ENCODE measurements around the gene PM20D2. TPM values are rescaled to one million over a fixed set of nuclear protein-coding genes. Genes with fewer than 3 reads are reported as not detected.
A peak's percentile ranks its signal among the peaks of the same experiment; 100 is the strongest.

The PM20D2 gene
- total and polyA plus RNA-seq, 12 donors, result 3.2 to 14.3 (median 7.7) TPM

DNA sequence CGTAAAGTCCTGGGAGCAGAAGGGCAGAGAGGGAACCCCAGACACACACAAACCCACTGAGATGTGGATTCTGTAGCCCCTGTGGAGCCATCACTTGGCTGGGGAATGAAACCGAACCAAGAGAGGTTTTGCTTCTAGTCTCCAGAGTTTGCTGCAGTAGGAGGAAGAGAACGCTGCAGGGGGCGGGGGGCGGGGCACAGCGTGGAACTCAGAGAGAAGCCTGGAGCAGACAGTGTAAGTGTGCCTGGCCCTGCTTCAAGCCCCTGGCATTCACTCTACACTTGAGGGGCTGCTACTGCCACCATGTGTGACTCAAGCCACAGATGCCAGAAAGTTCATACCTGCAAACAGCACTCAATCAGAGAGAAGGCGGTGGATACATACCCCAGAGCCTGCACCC is 52.4 kb downstream of the PM20D2 start:
- Histone ChIP-seq H3K4me1 (no peaks in the 10 kb centered on the region), H3K27me3 (no peaks in the 10 kb centered on the region), H3K4me3 (no peak overlapping the region), H3K36me3 (no peaks in the 10 kb centered on the region), H3K9me3 (peaks cover 0 to 28% (median 18%) of the 10 kb centered on the region in 11 donors), H3K27ac (no peak overlapping the region)
- intact Hi-C loops (cut with DNase I), result no loop called here
- WGBS, 2 donors, result 67 to 74% methylated on average over 7 of the region's 7 CpGs
- TF ChIP-seq CTCF (IDR thresholded peaks at IDR 0.05), result no peak
- DNase-seq (no peak), ATAC-seq (peak in 1 of 8 donors; percentile 20)

- H3K4me3 ChIP-seq, result no peak overlapping the region
- DNase-seq (no peak), ATAC-seq (no peak)
- H3K4me1 ChIP-seq, result no peaks in the 10 kb centered on the region
- peaks cover 0 to 18% (median 13%) of the 10 kb centered on the region in 11 donors for H3K9me3 ChIP-seq
- 74 to 76% methylated on average over 2 of the region's 2 CpGs for WGBS, 2 donors
- TF ChIP-seq CTCF (IDR thresholded peaks at IDR 0.05), result no peak
- H3K27me3 ChIP-seq, result no peaks in the 10 kb centered on the region
- intact Hi-C loops (cut with DNase I), result no loop called here
- H3K27ac ChIP-seq, result no peak overlapping the region
- H3K36me3 ChIP-seq, result no peaks in the 10 kb centered on the region
Measured at GRCh38 chr6:89199579-89199978, 53.7 kb downstream of the PM20D2 start.

- no peaks in the 10 kb centered on the region for H3K27me3 ChIP-seq
- WGBS, 2 donors, result 90% methylated on average over 7 of the region's 7 CpGs
- no peak overlapping the region for H3K27ac ChIP-seq
- no peak for ATAC-seq
- intact Hi-C loops (cut with DNase I), result no loop called here
- H3K36me3 ChIP-seq, result no peaks in the 10 kb centered on the region
- H3K4me3 ChIP-seq, result no peak overlapping the region
- no peak for TF ChIP-seq CTCF (IDR thresholded peaks at IDR 0.05)
- no peaks in the 10 kb centered on the region for H3K4me1 ChIP-seq
- DNase-seq, result no peak
- H3K9me3 ChIP-seq, result peaks cover 0 to 7% (median 2%) of the 10 kb centered on the region in 11 donors
Measured at GRCh38 chr6:89200706-89201215, 54.9 kb downstream of the PM20D2 start.

DNA sequence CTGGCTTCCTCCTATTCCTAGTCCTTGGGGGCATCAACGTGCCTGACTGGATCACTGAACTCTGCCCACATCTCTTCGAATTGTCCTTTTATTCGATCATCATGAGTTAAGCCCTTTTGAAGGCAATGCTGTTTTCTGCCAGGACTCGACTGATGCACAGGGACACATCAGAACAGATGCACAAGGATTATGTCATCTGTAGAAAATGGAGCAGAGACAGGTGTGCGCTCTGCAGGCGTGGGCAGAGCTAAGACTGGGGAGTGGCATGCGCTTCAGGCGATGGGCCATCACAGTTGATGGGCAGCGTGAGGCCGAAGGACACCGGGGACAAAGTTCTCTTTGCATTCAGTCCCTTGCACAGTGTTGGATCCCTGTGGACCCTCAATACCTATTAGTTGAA is 58.2 kb downstream of the PM20D2 start:
- no peak overlapping the region for H3K27ac ChIP-seq

More for the DNA sequence above, 58.2 kb downstream of the PM20D2 start:
- no peaks in the 10 kb centered on the region for H3K36me3 ChIP-seq
- no peaks in the 10 kb centered on the region for H3K27me3 ChIP-seq
- ATAC-seq, result no peak
- H3K9me3 ChIP-seq, result no peaks in the 10 kb centered on the region
- intact Hi-C loops (cut with DNase I), result no loop called here
- no peak for DNase-seq
- H3K4me3 ChIP-seq, result no peak overlapping the region
- WGBS, 2 donors, result 88 to 91% methylated on average over 11 of the region's 11 CpGs
- TF ChIP-seq CTCF (IDR thresholded peaks at IDR 0.05), result no peak
- no peaks in the 10 kb centered on the region for H3K4me1 ChIP-seq
